Measurements from ENCODE around the gene CRYGA.

The CRYGA gene

GRCh38 chr2:208163489-208163888, at the start of gene CRYGA:
TSS of gene CRYGA (minus strand) at chr2:208163589. CDS start at chr2:208163556, 33 bp downstream.
- DNase-seq: no peak

- no peak for DNase-seq
Measured at GRCh38 chr2:208210688-208211451, 47.5 kb upstream of the CRYGA start.

- no peak for DNase-seq
Measured at GRCh38 chr2:208208335-208209085, 45.1 kb upstream of the CRYGA start.

- DNase-seq: no peak
Measured at GRCh38 chr2:208207769-208208168, 44.4 kb upstream of the CRYGA start.

- DNase-seq: no peak
Measured at GRCh38 chr2:208204166-208204565, 40.8 kb upstream of the CRYGA start.

GRCh38 chr2:208195531-208195930, 32.1 kb upstream of the CRYGA start:
- DNase-seq: no peak

GRCh38 chr2:208192611-208193236, 29.3 kb upstream of the CRYGA start:
- no peak for DNase-seq

- DNase-seq: no peak
Measured at GRCh38 chr2:208189810-208190503, 26.6 kb upstream of the CRYGA start, which contains the start of gene C2orf80. TSS of gene C2orf80 (minus strand) at chr2:208190030. CDS start at chr2:208186986, 3,044 bp downstream.

GRCh38 chr2:208189069-208189809, 25.9 kb upstream of the CRYGA start:
- DNase-seq: no peak

- no peak for DNase-seq
Measured at GRCh38 chr2:208186893-208187292, 23.5 kb upstream of the CRYGA start.

- no peak for DNase-seq
Measured at GRCh38 chr2:208186465-208186864, 23.1 kb upstream of the CRYGA start.

- DNase-seq: no peak
Measured at GRCh38 chr2:208183972-208184705, 20.8 kb upstream of the CRYGA start.

- no peak for DNase-seq
Measured at GRCh38 chr2:208183526-208183925, 20.1 kb upstream of the CRYGA start.

GRCh38 chr2:208182835-208183234, 19.4 kb upstream of the CRYGA start:
- DNase-seq: no peak

- DNase-seq: no peak
Measured at GRCh38 chr2:208179028-208179609, 15.7 kb upstream of the CRYGA start.

- DNase-seq: no peak
Measured at GRCh38 chr2:208175840-208176153, 12.4 kb upstream of the CRYGA start.

- DNase-seq: peak; percentile 69
Measured at GRCh38 chr2:208175069-208175839, 11.9 kb upstream of the CRYGA start.

- no peak for DNase-seq
Measured at GRCh38 chr2:208174144-208174543, 10.8 kb upstream of the CRYGA start.

- DNase-seq: no peak
Measured at GRCh38 chr2:208172125-208172524, 8.7 kb upstream of the CRYGA start.

- no peak for DNase-seq
Measured at GRCh38 chr2:208164951-208165755, 1.8 kb upstream of the CRYGA start.
